Mesodermal cell (in vitro differentiated cells): ENCODE results near the gene NKAIN2.

Source experiments
- H3K27ac ChIP-seq: 2 replicates; pipeline ENCODE4 v1.7.0; 2013; ENCODE audit warnings: mild to moderate bottlenecking, low read depth, low read length, moderate library complexity; ENCODE audit not compliant: severe bottlenecking
- H3K36me3 ChIP-seq: 2 replicates; pipeline ENCODE4 v1.7.1; 2013; ENCODE audit warnings: mild to moderate bottlenecking, low read length, moderate library complexity; ENCODE audit not compliant: control insufficient read depth, insufficient read depth
- H3K4me1 ChIP-seq: one replicate; pipeline ENCODE4 v1.7.1; 2013; ENCODE audit warnings: mild to moderate bottlenecking, low read length; ENCODE audit not compliant: insufficient read depth, control insufficient read depth, poor library complexity, severe bottlenecking
- H3K4me3 ChIP-seq: 2 replicates; pipeline ENCODE4 v1.7.0; 2013; ENCODE audit warnings: low read length, control low read depth, mild to moderate bottlenecking; ENCODE audit not compliant: insufficient read depth, poor library complexity, severe bottlenecking; ENCODE audit errors: extremely low read depth
- H3K9me3 ChIP-seq: 2 replicates; pipeline ENCODE4 v1.7.1; 2013; ENCODE audit warnings: mild to moderate bottlenecking, low read length, moderate library complexity; ENCODE audit not compliant: control insufficient read depth
- WGBS, 2 experiments: methylation state at CpG; one replicate each; pipeline ENCODE4 v1.1.5; 2013; ENCODE audit warnings: missing lambda C conversion rate in 2 of 2; ENCODE audit not compliant: insufficient coverage in 2 of 2; 5-methylcytosine and 5-hydroxymethylcytosine counted together

The NKAIN2 gene

DNA sequence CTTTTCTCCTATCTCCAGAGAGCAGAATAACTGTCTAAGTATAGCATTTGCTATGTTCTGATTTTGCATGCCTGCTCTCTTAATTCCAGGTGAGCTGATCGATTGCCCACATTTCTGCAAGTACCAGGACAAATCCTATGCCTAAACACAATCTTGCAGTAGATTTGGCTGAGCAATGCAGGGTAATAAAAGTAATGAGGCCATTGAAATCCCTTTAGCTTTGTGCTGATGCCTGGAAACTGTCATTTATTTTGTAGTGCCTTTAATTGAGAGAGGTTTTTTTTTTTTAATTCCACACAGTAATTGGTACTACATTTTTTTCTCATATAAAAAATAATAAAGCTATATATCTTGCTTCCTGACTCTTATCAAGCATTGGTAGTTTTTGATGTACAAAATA is 252.3 kb downstream of the NKAIN2 start:
- Histone ChIP-seq H3K4me1 (no peaks in the 10 kb centered on the region), H3K9me3 (no peaks in the 10 kb centered on the region), H3K36me3 (no peaks in the 10 kb centered on the region), H3K27ac (no peak overlapping the region), H3K4me3 (no peak overlapping the region)
- WGBS, 2 experiments, result no CpG with 5 or more reads among the region's 1 CpG

DNA sequence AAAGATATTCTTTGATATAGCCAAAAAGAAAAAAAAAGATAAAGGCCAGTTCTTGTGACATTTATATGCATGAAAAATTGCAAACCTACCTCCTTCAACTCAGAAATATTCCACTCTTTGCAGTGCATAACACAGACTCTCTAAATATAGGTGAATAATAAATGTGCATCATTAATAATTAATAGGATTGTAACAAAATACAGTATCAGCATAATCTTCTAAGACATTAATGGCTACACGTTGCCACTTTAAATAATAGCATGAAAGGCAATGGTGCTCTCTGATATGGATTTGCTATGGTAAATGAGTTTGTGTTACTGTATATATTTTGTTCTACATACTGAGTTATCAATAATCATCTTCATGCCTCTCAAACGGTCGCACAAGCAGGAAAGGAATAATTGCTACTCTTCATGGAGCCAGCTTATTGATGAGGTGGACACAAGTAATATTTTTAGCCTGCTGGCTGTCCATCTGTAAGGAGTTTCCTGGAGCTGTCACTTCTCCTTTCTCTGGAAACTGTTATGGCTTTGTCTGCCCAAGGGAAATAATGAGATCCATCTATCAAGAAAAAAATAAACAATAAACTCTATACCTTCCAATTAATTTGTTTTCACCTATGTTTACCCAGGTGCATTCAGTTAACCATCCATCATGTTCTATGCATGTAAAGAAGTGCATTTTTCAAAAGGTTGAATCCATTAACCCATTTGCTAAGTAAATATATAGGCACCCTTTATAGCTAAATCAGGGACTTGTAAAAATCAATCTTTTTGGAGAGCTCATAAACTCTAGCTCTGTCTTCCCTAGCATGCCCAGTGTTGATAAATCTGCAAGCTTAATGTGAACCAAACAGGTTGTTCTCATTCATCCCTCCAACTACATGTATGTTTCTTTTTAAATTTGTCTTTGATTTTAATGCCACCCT is 253.0 kb downstream of the NKAIN2 start:
- no peak overlapping the region for H3K4me3 ChIP-seq
- WGBS, 2 experiments, result no CpG with 5 or more reads among the region's 3 CpGs
- no peaks in the 10 kb centered on the region for H3K9me3 ChIP-seq

GRCh38 chr6:124057461-124057860 is 253.8 kb downstream of the NKAIN2 start:
- no CpG with 5 or more reads among the region's 2 CpGs for WGBS, 2 experiments
- no peaks in the 10 kb centered on the region for H3K36me3 ChIP-seq
- no peak overlapping the region for H3K4me3 ChIP-seq
- no peaks in the 10 kb centered on the region for H3K9me3 ChIP-seq
- no peaks in the 10 kb centered on the region for H3K4me1 ChIP-seq
- no peak overlapping the region for H3K27ac ChIP-seq

More for the DNA sequence above, 253.0 kb downstream of the NKAIN2 start:
- Histone ChIP-seq H3K4me1 (no peaks in the 10 kb centered on the region), H3K36me3 (no peaks in the 10 kb centered on the region), H3K27ac (no peak overlapping the region)

DNA sequence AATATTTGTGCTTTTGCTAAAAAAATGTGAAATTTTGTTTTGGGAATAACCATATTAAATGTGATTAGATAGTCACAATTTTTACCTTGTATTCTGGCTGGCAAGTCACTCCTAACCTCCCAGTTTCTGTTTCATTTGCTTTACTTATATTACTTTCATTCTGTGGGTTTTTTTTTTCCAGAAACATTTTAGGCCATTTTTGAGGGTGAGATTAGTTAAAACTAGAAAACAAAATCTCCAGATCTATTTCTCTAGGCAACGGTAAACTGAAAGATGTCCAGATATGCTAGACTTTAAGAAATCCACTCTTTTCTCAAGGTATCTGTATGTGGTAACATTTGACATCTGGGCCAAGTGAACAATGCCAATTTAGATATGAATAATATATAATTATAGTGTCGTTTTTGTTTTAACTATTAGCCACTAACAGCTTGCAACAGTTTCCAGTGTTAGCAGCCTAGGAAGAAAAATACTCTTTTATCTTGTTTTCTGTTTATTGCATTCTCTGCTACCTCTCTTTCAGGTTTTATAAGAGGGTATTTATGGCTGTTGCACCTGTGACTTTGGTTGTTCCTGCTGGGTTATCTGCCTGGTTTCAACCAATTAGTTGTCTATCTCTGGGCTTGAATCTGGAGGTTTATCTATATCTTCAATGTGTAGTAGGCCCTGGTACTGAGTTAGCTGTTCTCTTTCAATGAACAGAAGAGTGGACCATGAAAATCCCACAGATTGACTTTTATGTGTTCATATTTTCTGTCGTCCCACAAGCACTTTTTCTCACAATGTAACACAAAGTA is 260.9 kb downstream of the NKAIN2 start:
- Histone ChIP-seq H3K4me3 (no peak overlapping the region), H3K27ac (no peak overlapping the region)
- 87% methylated on average over 1 of the region's 3 CpGs; no CpG with 5 or more reads in 1 of the 2 experiments for WGBS, 2 experiments

GRCh38 chr6:124066269-124066668 is 262.6 kb downstream of the NKAIN2 start:
- no peak overlapping the region for H3K4me3 ChIP-seq
- H3K9me3 ChIP-seq, result no peaks in the 10 kb centered on the region
- no peaks in the 10 kb centered on the region for H3K4me1 ChIP-seq
- no peak overlapping the region for H3K27ac ChIP-seq
- no peaks in the 10 kb centered on the region for H3K36me3 ChIP-seq

More for the DNA sequence above, 260.9 kb downstream of the NKAIN2 start:
- Histone ChIP-seq H3K36me3 (no peaks in the 10 kb centered on the region), H3K4me1 (no peaks in the 10 kb centered on the region), H3K9me3 (no peaks in the 10 kb centered on the region)

DNA sequence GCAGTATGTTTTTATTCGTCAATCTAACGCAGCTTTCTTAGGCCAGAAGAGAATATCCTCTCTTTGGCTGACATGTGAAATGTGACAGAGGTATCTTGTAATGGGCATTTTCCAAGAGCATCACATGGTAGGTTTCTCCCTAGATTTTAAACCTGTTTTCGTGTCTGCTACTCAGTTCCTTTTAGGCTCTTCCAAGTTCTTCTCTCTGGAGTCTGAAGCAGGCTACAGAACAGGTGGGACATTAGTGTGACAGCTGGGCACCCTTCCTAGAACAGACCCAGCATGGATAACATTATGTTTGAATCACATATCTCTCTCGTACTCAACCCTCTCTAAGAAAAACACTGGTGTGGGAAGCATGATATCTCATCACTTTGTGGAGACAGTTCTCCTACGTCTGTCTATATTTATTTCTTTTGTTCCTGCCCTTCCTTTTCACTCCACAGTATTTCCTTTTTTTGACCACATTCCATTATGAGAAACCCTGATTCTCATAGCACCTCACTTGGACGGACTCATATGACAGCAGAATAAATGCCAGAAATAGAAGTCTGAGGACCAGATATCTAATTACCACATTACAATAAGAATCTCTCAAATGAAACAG is 263.4 kb downstream of the NKAIN2 start:
- no peaks in the 10 kb centered on the region for H3K4me1 ChIP-seq
- H3K27ac ChIP-seq, result no peak overlapping the region
- 93% methylated on average over 4 of the region's 6 CpGs for WGBS, 2 experiments
- H3K4me3 ChIP-seq, result no peak overlapping the region
- no peaks in the 10 kb centered on the region for H3K36me3 ChIP-seq
- no peaks in the 10 kb centered on the region for H3K9me3 ChIP-seq

- no peaks in the 10 kb centered on the region for H3K36me3 ChIP-seq
- H3K4me3 ChIP-seq, result no peak overlapping the region
- peaks cover 2% of the 10 kb centered on the region for H3K4me1 ChIP-seq
- H3K27ac ChIP-seq, result no peak overlapping the region
- H3K9me3 ChIP-seq, result no peaks in the 10 kb centered on the region
- 89 to 92% methylated on average over 5 of the region's 5 CpGs for WGBS, 2 experiments
Measured at GRCh38 chr6:124069230-124069950, 265.7 kb downstream of the NKAIN2 start.

DNA sequence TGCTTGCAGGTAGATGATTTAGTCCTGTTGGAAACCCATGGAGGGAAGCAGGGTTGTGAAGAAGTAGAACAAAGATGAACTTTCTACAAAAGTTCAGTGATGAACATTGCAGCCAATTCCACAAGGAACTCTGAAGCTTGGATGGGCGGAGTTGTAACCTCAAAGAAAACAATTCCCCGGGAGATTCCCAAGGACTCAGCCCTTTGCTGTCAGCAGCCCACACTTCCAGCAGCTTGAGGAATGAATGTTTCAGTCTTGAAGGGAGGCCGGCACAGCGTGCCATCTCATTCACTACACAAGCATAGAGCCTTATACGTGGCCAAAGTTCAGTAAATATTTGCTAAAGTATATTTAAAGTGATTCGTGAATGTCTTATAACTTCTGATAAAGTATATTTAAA is 269.4 kb downstream of the NKAIN2 start:
- H3K27ac ChIP-seq, result no peak overlapping the region
- WGBS, 2 experiments, result 50% methylated on average over 1 of the region's 6 CpGs; no CpG with 5 or more reads in 1 of the 2 experiments
- no peak overlapping the region for H3K4me3 ChIP-seq
- no peaks in the 10 kb centered on the region for H3K9me3 ChIP-seq
- H3K4me1 ChIP-seq, result peaks cover 2% of the 10 kb centered on the region
- no peaks in the 10 kb centered on the region for H3K36me3 ChIP-seq

- Histone ChIP-seq H3K4me1 (peaks cover 2% of the 10 kb centered on the region), H3K9me3 (no peaks in the 10 kb centered on the region), H3K27ac (peak overlapping the region; percentile 8), H3K36me3 (no peaks in the 10 kb centered on the region), H3K4me3 (no peak overlapping the region)
- 74 to 86% methylated on average over 5 to 6 of the region's 6 CpGs for WGBS, 2 experiments
Measured at GRCh38 chr6:124073820-124074587, 270.3 kb downstream of the NKAIN2 start.
